Stimulated activated CD4-positive, alpha-beta T cell treated with anti-CD3 and anti-CD28 coated beads, Interleukin-2, amount 100 ng/mL, for 4 hours (primary cell): Measurements from ENCODE around the gene E2F1.
A peak's percentile ranks its signal among the peaks of the same experiment; 100 is the strongest.

Source experiments
- DNase-seq: peaks from one replicate; pipeline ENCODE4 v3.0.0-alpha.2; 2020; ENCODE audit warnings: low read depth

Gene E2F1

GRCh38 chr20:33671573-33672288 is 14.5 kb downstream of the E2F1 start:
- DNase-seq = no peak

DNA sequence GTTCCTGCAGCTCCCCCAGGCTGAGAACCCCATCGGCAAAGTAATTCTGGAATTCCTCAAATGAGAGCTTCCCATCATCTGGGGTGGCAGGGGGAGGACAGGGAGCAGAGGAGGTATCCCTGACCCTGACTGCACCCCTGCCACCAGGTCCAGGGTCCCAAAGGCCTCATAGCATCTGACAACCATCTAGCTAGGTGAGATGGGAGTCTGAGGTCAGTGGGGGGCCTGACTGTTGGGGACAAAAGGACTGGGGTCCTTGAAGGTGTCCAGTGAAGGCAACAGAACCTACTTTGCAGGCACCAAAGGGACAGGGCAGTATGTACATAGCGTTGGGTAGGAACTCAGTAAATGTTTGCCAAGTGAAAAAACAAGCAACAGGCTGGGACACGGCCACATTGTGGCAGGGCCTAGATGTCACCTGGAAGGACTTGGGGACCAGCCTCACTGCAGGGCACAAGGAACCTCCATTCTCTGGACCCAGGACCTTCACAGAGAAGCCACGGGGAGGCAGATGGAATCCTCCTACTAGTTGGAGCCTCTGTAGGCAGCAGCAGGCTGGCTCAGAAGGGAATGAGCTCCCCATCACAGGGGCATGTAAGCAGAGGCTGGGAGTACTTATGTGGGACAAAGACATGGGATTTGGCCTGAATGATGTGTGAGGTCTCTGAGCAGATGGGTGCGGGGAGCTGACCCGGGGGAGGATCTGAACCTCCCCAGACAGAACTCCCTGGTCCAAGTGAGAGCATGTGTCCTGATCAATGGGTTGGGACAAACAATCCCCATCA is 15.3 kb downstream of the E2F1 start:
- DNase-seq = no peak

- no peak for DNase-seq
Measured at GRCh38 chr20:33669873-33670640, 16.1 kb downstream of the E2F1 start.

- no peak for DNase-seq
Measured at GRCh38 chr20:33669224-33669623, 17.0 kb downstream of the E2F1 start.

DNA sequence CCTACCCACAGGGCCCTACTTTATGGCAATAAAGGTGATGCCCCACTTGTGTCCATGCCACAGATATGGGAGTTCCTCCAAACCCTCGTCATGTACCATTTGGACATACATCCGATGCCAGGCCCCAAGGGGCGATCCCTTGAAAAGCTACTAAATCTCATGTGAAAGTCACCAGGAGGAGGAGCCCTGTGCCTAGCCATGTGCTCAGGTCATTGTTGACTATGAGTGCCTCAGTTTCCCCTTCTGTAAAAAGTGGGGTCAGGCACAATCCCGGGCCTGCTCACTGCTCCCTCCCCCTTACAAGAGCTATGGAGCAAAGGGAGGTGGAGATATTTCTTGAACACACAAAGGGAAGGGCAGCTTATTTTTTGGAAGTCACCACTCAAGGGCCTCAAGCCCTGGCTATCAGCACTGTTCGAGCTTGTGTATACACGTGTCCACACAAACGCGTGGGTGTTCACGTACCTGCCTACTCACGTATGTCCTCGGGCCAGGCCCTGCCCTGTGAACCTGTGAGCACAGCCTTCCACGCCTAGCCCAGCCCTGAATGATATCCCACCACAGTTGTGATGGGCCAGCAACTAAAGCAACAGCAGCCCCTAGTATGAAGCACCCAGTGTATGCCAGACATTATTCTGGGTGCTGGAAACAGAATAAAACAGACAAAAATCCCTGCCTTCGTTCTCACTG is 17.6 kb downstream of the E2F1 start:
- no peak for DNase-seq

- DNase-seq = peak; percentile 63
Measured at GRCh38 chr20:33667676-33668465, 18.3 kb downstream of the E2F1 start.

GRCh38 chr20:33667245-33667675 is 18.9 kb downstream of the E2F1 start:
- peak; percentile 41 for DNase-seq

GRCh38 chr20:33666293-33667244 is 19.6 kb downstream of the E2F1 start, which contains the start of gene ACTL10:
ACTL10 (plus strand) TSS chr20:33666943; CDS start chr20:33667498, 555 bp downstream.
- peak; percentile 67 for DNase-seq

- no peak for DNase-seq
Measured at GRCh38 chr20:33664762-33665144, 21.4 kb downstream of the E2F1 start.

DNA sequence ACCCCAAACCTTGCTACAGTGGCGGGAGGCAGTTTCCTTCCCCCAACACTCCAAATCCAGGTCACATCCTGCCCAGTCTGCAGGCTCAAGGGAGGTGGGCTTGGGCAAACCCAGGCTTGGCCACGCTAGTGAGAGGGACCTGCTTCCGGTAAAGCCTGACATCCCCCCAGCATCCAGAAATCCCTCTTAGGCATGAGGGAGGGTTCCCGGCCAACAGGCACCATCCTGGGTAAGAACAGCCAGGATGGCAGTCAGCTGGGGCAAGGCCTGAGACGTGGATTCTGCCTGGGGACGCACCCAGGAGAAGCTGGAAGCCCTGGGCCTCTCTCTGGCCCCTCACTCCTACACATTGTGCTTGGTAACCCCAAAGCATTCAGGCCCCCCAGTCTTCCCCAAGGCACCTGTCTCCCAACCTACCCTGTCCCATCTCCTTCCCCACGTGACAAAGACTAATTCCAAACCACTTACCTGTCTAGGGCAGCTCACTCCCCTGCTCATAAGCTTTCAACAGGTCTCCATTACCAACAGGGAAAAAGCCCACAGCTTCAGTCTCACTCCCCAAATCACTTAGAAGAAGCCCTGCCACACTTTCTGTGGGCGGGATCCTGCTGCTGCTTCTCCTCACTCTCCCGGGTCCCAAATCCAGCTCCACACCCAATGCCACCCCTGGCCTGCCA is 22.0 kb downstream of the E2F1 start:
- no peak for DNase-seq

DNA sequence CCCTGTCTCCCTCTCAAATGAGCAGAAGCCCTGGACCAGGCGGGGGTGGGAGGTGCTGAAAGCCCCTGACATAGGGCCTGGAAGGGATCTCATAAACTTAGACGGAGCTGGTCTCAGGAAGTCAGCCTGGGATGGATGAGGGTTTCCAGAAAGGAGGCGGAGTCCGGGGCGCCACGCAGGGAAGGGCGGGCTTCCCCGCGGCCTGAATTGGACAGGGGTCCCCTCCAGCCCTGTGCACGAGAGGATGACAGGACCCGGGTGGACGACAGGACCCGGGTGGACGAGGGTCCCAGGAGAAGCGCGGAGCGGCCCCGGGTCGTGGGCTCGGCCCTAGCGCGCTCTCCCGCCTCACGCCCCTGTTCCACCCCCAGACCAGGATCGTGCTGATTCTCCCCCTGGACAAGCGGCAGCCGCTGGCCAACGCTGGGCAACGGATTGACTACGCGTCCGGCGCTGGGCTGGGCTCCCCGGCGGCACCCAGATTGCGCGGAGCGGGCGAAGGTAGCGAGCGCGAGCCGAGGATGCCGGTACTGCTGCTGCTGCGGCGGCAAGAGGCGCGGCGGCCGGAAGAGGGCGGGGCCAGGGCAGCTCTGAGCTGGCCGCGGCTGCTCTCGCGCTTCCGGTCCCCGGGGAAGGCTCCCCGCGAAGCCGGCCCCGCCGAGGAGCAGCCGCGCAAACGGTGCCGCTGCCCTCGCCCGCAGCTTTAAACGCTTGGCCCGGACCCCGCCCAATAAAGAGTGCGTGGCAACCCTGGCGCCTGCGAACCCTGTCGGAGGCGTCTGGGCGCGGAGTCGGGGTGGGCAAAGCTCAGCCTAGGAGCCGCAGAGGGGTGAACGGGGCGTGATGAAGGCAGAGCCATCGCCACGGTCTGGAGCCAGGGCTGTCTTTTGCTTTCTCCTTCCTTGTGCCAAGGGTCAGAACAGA is 22.8 kb downstream of the E2F1 start:
- peak; percentile 70 for DNase-seq

- no peak for DNase-seq
Measured at GRCh38 chr20:33662172-33662571, 24.0 kb downstream of the E2F1 start, which contains the start of gene C20orf144. C20orf144 (plus strand) TSS chr20:33662327; CDS start chr20:33662346, 19 bp downstream.

DNA sequence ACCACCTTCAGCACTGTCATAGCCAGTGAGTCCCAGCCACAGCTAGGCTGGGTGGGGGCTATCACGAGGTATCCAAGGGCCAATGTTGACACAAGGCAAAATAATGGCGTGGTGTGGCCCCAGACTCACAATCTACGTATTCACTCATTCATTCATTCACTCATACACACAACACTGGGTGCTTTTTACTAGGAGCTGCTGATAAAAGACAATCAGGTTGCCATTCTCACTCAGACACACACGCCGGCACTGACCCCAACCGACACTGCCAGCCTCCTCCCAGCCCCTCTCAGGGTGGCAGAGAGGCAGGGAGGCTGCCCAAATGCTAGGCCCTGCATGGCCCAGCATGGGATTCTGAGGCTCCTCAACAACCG is 25.5 kb downstream of the E2F1 start:
- no peak for DNase-seq

- DNase-seq = no peak
Measured at GRCh38 chr20:33660035-33660684, 26.0 kb downstream of the E2F1 start.

GRCh38 chr20:33659341-33660034 is 26.7 kb downstream of the E2F1 start:
- no peak for DNase-seq

- no peak for DNase-seq
Measured at GRCh38 chr20:33658929-33659328, 27.3 kb downstream of the E2F1 start.

DNA sequence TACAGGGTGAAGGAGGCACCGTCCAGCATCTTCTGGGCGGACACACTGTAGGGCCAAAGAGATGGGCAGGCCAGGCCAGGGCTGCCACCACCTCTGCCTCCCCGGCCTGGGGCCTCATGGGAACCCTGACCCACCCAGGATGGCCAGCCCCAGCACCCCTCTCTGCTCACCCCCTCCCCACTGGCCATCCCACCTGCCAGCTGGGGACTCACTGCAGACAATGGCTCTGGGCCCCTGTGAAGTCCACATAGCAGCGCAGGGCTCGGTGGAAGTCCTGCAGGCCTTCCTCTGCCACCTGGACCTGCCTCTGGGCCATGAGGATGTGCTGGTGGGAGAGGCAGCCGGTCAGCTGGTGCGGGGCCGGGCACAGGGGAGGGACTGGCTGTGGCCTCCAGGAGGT is 27.7 kb downstream of the E2F1 start:
- no peak for DNase-seq
